M059J (cell line): ENCODE results near the gene PRSS1. TPM values are rescaled to one million over a fixed set of nuclear protein-coding genes. Genes with fewer than 3 reads are reported as not detected.

Experiments used
- DNase-seq: peaks from one replicate; pipeline ENCODE4 v3.0.0-alpha.2; 2012; ENCODE audit warnings: low read depth
- total RNA-seq: library from RNA; depleted of rRNA; stranded (reverse); fragments of >200 nt; shearing (Covaris generic); gene quantifications from 2 replicates; pipeline ENCODE4 v1.2.3, GENCODE V29; 2014; rRNA removed

PRSS1 gene
- total RNA-seq, 1 experiment from 2014 or later: not detected

- peak; percentile 48 for DNase-seq
Observed at GRCh38 chr7:142795339-142795863, 46.1 kb downstream of the PRSS1 start.

DNA sequence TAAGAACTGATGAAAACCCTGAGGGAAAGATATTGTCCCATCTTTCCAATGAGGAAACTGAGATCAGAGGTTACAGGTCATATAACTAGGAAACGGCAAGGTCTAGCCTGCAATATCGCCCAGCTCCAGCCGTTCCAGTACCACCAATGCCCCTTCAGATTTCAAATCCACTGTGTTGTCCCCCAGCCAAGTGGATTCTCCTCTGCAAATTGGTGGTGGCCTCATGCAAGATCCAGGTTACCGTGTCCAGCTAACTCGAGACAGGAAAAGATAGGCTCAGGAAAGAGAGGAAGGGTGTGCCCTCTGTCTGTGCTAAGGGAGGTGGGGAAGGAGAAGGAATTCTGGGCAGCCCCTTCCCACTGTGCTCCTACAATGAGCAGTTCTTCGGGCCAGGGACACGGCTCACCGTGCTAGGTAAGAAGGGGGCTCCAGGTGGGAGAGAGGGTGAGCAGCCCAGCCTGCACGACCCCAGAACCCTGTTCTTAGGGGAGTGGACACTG is 46.8 kb downstream of the PRSS1 start:
- DNase-seq: no peak

DNA sequence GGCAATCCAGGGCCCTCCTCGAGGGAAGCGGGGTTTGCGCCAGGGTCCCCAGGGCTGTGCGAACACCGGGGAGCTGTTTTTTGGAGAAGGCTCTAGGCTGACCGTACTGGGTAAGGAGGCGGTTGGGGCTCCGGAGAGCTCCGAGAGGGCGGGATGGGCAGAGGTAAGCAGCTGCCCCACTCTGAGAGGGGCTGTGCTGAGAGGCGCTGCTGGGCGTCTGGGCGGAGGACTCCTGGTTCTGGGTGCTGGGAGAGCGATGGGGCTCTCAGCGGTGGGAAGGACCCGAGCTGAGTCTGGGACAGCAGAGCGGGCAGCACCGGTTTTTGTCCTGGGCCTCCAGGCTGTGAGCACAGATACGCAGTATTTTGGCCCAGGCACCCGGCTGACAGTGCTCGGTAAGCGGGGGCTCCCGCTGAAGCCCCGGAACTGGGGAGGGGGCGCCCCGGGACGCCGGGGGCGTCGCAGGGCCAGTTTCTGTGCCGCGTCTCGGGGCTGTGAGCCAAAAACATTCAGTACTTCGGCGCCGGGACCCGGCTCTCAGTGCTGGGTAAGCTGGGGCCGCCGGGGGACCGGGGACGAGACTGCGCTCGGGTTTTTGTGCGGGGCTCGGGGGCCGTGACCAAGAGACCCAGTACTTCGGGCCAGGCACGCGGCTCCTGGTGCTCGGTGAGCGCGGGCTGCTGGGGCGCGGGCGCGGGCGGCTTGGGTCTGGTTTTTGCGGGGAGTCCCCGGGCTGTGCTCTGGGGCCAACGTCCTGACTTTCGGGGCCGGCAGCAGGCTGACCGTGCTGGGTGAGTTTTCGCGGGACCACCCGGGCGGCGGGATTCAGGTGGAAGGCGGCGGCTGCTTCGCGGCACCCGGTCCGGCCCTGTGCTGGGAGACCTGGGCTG is 47.5 kb downstream of the PRSS1 start:
- DNase-seq: no peak

DNA sequence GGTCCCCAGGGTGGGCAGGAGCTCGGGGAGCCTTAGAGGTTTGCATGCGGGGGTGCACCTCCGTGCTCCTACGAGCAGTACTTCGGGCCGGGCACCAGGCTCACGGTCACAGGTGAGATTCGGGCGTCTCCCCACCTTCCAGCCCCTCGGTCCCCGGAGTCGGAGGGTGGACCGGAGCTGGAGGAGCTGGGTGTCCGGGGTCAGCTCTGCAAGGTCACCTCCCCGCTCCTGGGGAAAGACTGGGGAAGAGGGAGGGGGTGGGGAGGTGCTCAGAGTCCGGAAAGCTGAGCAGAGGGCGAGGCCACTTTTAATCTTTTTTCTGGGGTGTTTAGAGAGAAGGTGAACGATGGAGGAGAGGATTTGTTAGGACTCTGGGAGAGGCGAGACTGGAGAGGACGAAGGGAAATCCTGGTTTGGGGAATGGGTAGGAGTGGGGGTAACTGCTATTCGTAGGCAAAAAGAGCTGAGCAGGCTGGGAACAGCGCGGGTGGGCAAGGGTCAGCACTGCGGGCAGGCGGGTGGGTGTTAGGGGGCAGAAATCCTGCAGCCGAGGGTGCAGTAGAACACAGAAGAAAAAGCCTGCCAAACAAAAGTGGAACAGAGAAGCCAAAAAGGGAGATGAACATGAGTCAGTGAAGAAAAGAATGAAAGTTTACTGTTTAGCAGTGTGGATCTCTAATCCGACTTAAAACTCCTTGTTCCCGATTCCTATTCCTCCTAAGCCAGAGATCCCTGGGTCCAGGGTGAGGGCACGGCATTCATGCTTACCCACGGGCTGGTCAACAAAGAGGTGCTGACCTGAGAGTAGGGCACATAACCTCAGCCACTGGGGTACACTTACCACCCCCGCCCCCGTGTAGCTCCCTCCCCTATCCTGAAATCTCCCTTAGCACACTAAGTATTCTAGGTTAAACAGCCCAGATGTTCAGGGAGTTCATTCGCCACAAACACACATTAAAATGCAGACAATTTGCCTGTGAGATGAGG is 48.4 kb downstream of the PRSS1 start:
- no peak for DNase-seq

- no peak for DNase-seq
Observed at GRCh38 chr7:142798451-142799436, 49.5 kb downstream of the PRSS1 start.

- no peak for DNase-seq
Observed at GRCh38 chr7:142799437-142799835, 50.2 kb downstream of the PRSS1 start.

DNA sequence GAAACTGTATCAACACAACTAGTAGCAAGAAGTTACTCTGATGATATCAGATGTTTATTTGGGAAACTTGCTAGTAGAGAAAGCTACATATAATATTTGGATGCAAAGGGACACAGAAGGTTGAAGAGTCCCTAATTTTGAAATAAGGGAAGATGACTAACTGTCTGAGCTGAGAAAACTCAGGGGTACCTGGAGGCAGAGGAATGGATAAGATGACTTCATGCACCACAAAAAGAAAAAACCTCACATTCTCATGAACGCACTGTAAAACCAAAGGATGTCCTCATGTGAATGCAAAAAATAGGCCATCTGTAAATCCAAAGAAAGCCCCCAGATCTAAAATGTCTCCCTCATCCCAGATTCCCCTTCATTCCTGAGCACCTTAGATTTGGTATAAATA is 50.8 kb downstream of the PRSS1 start:
- no peak for DNase-seq

DNA sequence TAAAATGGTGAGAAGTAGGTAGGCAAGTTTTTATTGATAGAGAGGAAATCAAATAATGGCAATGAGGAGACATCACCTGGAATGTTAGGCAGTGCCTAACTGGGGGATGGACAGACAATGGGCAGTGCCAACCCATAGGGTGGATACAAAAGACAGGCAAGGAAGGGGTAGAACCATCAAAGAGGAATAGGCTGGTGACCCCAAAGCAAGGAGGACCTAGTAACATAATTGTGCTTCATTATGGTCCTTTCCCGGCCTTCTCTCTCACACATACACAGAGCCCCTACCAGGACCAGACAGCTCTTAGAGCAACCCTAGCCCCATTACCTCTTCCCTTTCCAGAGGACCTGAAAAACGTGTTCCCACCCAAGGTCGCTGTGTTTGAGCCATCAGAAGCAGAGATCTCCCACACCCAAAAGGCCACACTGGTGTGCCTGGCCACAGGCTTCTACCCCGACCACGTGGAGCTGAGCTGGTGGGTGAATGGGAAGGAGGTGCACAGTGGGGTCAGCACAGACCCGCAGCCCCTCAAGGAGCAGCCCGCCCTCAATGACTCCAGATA is 51.5 kb downstream of the PRSS1 start:
- no peak for DNase-seq

GRCh38 chr7:142801601-142802295 is 52.5 kb downstream of the PRSS1 start:
- DNase-seq: no peak

GRCh38 chr7:142802301-142802700 is 53.0 kb downstream of the PRSS1 start:
- no peak for DNase-seq

Other genes with a start within 250 kb of the PRSS1 start
- gene PRSS2, start 21.5 kb downstream of the PRSS1 start, total RNA-seq: not detected in 2 replicates
- 0.02 TPM in 1 of 2 replicates, not detected in the other for gene EPHB6, start 105.6 kb downstream of the PRSS1 start, total RNA-seq
- not detected in 2 replicates for gene TRPV6, start 136.3 kb downstream of the PRSS1 start, total RNA-seq
- not detected in 2 replicates for gene TRPV5, start 184.3 kb downstream of the PRSS1 start, total RNA-seq
- not detected in 2 replicates for gene LLCFC1, start 190.0 kb downstream of the PRSS1 start, total RNA-seq
- gene KEL, start 212.9 kb downstream of the PRSS1 start, total RNA-seq: 3.9 TPM in 1 of 2 replicates, not detected in the other